ENCODE results near the gene PDRG1.

PDRG1 gene

GRCh38 chr20:31908424-31908823, 43.4 kb downstream of the PDRG1 start:
- Histone ChIP-seq H3K4me3 (ENCODE audit: low read length) (no peak overlapping the region), H3K9ac (ENCODE audit: low read length) (no peak overlapping the region), H3K36me3 (ENCODE audit: control insufficient read depth, insufficient read depth, low read length) (no peaks in the 10 kb centered on the region), H3K4me1 (ENCODE audit: control insufficient read depth, insufficient read depth, low read length) (no peaks in the 10 kb centered on the region), H3K27me3 (ENCODE audit: control insufficient read depth, insufficient read depth, low read length) (no peaks in the 10 kb centered on the region), H3K27ac (ENCODE audit: low read depth, low read length) (no peak overlapping the region)

- no peak overlapping the region for H3K4me3 ChIP-seq (ENCODE audit: low read length)
- H3K27ac ChIP-seq (ENCODE audit: low read depth, low read length) = no peak overlapping the region
- no peak overlapping the region for H3K9ac ChIP-seq (ENCODE audit: low read length)
- no peaks in the 10 kb centered on the region for H3K4me1 ChIP-seq (ENCODE audit: control insufficient read depth, insufficient read depth, low read length)
- H3K36me3 ChIP-seq (ENCODE audit: control insufficient read depth, insufficient read depth, low read length) = no peaks in the 10 kb centered on the region
- no peaks in the 10 kb centered on the region for H3K27me3 ChIP-seq (ENCODE audit: control insufficient read depth, insufficient read depth, low read length)
Observed at GRCh38 chr20:31908016-31908415, 43.8 kb downstream of the PDRG1 start.

DNA sequence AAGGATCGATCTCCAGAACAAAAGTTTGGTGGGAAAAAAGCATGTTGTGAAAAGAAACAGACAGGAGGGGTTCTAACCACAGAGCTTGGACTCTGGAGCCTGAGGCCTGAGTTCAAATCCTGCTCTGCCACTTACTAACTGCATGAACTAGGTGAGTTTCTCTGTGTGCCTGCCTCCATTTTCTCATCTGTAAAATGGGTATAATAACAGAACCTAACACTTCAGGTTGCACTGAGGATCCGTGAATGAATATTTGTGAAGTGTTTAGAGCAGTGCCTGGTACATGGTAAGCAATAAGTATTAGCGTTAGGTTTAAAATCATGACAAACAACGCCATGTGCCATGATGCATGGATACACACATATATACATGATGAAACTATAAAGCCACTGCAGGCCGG, 44.8 kb downstream of the PDRG1 start:
- H3K27ac ChIP-seq (ENCODE audit: low read depth, low read length) = no peak overlapping the region
- no peaks in the 10 kb centered on the region for H3K36me3 ChIP-seq (ENCODE audit: control insufficient read depth, insufficient read depth, low read length)
- H3K27me3 ChIP-seq (ENCODE audit: control insufficient read depth, insufficient read depth, low read length) = no peaks in the 10 kb centered on the region
- H3K9ac ChIP-seq (ENCODE audit: low read length) = no peak overlapping the region
- H3K4me3 ChIP-seq (ENCODE audit: low read length) = no peak overlapping the region
- no peaks in the 10 kb centered on the region for H3K4me1 ChIP-seq (ENCODE audit: control insufficient read depth, insufficient read depth, low read length)

DNA sequence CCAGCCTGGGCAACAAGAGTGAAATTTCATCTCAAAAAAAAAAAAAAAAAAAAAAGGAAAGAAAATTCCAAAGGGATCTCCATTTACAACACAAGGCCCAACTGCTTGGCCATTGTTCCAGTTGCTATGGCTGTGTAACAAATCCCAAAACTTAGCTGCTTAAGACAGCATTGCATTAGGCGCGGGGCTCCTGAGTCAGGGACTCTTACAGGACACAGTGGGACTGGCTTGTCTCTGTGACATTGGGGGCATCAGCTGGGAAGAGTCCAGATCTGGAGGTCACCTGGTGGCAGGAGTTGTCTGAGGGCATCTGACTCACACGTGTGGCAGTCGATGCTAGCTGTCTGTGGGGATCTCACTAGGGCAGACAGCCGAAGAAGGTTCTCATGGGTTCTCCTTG, 45.8 kb downstream of the PDRG1 start:
- no peak overlapping the region for H3K27ac ChIP-seq (ENCODE audit: low read depth, low read length)
- H3K4me3 ChIP-seq (ENCODE audit: low read length) = no peak overlapping the region
- H3K4me1 ChIP-seq (ENCODE audit: control insufficient read depth, insufficient read depth, low read length) = no peaks in the 10 kb centered on the region
- no peaks in the 10 kb centered on the region for H3K27me3 ChIP-seq (ENCODE audit: control insufficient read depth, insufficient read depth, low read length)
- H3K36me3 ChIP-seq (ENCODE audit: control insufficient read depth, insufficient read depth, low read length) = no peaks in the 10 kb centered on the region
- no peak overlapping the region for H3K9ac ChIP-seq (ENCODE audit: low read length)

DNA sequence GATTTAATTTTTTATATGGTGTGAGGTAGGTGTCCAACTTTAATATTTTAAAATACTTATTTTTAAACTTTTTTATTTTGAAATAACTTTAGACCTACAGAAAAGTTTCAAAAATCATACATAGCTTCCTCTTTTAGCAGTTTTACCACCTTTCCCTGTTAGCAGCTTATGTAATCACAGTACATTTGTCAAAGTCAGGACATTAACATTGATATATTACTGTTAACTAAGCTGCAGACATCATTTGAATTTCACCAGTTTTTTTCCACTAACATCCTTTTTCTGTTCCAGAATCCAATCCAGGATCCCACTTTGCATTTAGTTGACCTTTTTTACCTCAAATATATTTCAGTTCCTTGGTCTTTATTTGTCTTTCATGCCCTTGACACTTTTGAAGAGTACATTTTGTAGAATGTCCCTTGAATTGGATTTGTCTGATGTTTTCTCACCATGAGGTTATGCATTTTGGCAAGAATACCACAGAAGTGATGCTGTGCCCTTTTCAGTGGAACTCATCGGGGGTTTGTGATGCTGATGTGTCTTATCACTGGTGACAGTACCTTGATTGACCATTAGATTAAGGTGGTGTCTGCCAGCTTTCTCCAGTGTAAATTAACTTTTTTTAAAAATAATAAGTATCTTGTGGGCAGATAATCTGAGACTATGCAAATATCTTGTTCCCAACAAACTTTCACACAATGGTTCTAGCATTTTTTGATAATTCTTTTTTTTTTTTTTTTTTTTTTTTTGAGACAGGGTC, 48.0 kb downstream of the PDRG1 start:
- Histone ChIP-seq H3K27me3 (ENCODE audit: control insufficient read depth, insufficient read depth, low read length) (no peaks in the 10 kb centered on the region), H3K27ac (ENCODE audit: low read depth, low read length) (no peak overlapping the region), H3K4me3 (ENCODE audit: low read length) (no peak overlapping the region), H3K36me3 (ENCODE audit: control insufficient read depth, insufficient read depth, low read length) (no peaks in the 10 kb centered on the region), H3K9ac (ENCODE audit: low read length) (no peak overlapping the region), H3K4me1 (ENCODE audit: control insufficient read depth, insufficient read depth, low read length) (no peaks in the 10 kb centered on the region)

DNA sequence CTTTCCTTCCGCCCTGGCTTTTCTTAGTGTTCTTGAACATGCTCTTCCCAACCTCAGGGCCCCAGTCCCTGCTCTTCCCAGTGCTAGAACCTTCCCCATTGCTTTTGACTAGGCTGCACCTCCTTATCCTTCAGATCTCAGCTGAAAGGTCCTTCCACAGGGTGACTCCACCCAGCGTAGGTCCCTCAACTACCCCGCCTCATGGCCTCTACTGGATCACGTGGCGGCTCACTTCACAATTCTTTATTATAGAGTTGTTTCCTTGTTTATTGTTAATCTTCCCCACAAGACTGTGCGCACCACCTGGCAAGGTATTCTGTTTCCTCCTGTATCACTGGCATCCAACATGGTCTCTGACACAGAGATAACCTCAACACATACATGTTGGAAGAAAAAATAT, 50.2 kb downstream of the PDRG1 start:
- Histone ChIP-seq H3K27ac (ENCODE audit: low read depth, low read length) (no peak overlapping the region), H3K27me3 (ENCODE audit: control insufficient read depth, insufficient read depth, low read length) (no peaks in the 10 kb centered on the region), H3K4me1 (ENCODE audit: control insufficient read depth, insufficient read depth, low read length) (no peaks in the 10 kb centered on the region), H3K36me3 (ENCODE audit: control insufficient read depth, insufficient read depth, low read length) (no peaks in the 10 kb centered on the region), H3K4me3 (ENCODE audit: low read length) (no peak overlapping the region), H3K9ac (ENCODE audit: low read length) (no peak overlapping the region)

GRCh38 chr20:31897541-31897940, 54.3 kb downstream of the PDRG1 start:
- no peaks in the 10 kb centered on the region for H3K4me1 ChIP-seq (ENCODE audit: control insufficient read depth, insufficient read depth, low read length)
- no peaks in the 10 kb centered on the region for H3K27me3 ChIP-seq (ENCODE audit: control insufficient read depth, insufficient read depth, low read length)
- no peaks in the 10 kb centered on the region for H3K36me3 ChIP-seq (ENCODE audit: control insufficient read depth, insufficient read depth, low read length)
- H3K27ac ChIP-seq (ENCODE audit: low read depth, low read length) = no peak overlapping the region
- H3K9ac ChIP-seq (ENCODE audit: low read length) = no peak overlapping the region
- H3K4me3 ChIP-seq (ENCODE audit: low read length) = no peak overlapping the region

- H3K27ac ChIP-seq (ENCODE audit: low read depth, low read length) = no peak overlapping the region
- no peaks in the 10 kb centered on the region for H3K36me3 ChIP-seq (ENCODE audit: control insufficient read depth, insufficient read depth, low read length)
- no peak overlapping the region for H3K4me3 ChIP-seq (ENCODE audit: low read length)
- no peaks in the 10 kb centered on the region for H3K4me1 ChIP-seq (ENCODE audit: control insufficient read depth, insufficient read depth, low read length)
- no peaks in the 10 kb centered on the region for H3K27me3 ChIP-seq (ENCODE audit: control insufficient read depth, insufficient read depth, low read length)
- H3K9ac ChIP-seq (ENCODE audit: low read length) = no peak overlapping the region
Observed at GRCh38 chr20:31896049-31896448, 55.8 kb downstream of the PDRG1 start.

GRCh38 chr20:31894980-31895675, 56.7 kb downstream of the PDRG1 start:
- Histone ChIP-seq H3K36me3 (ENCODE audit: control insufficient read depth, insufficient read depth, low read length) (no peaks in the 10 kb centered on the region), H3K27ac (ENCODE audit: low read depth, low read length) (no peak overlapping the region), H3K4me3 (ENCODE audit: low read length) (no peak overlapping the region), H3K27me3 (ENCODE audit: control insufficient read depth, insufficient read depth, low read length) (no peaks in the 10 kb centered on the region), H3K4me1 (ENCODE audit: control insufficient read depth, insufficient read depth, low read length) (no peaks in the 10 kb centered on the region), H3K9ac (ENCODE audit: low read length) (no peak overlapping the region)
